H1 (cell line): ENCODE measurements around the gene OR5K2. TPM values are rescaled to one million over a fixed set of nuclear protein-coding genes. Genes with fewer than 3 reads are reported as not detected.

Experiments used
- CEBPB ChIP-seq: IDR thresholded peaks from 2 replicates; pipeline ENCODE4 v1.6.1; 2012; ENCODE audit warnings: low read depth, low read length
- TAF7 ChIP-seq: optimal IDR thresholded peaks from 2 replicates; pipeline ENCODE3; 2011; ENCODE audit warnings: low read depth, mild to moderate bottlenecking, inconsistent platforms, low read length, moderate library complexity, borderline replicate concordance
- TBP ChIP-seq: IDR thresholded peaks from 2 replicates; pipeline ENCODE4 v1.6.1; 2011; ENCODE audit warnings: low read depth, low read length, improper control_type of control experiment
- polyA plus RNA-seq, 7 experiments: library from polyadenylated mRNA; depleted of rRNA in 3 of 7; stranded (reverse) in 5 of 7; unstranded in 2 of 7; fragments of >200 nt in 5 of 7; fragments of 200-250 nt in 2 of 7; gene quantifications; 1 replicate in 5 of 7; 2 replicates in 1 of 7; 4 replicates in 1 of 7; pipeline versions ENCODE4 v1.2.1 to v1.2.3, GENCODE V29; 2011 to 2013; ENCODE audit warnings: missing spikeins in 2 of 7, mixed read lengths in 2 of 7
- total RNA-seq: library from RNA; stranded (reverse); fragmentation: NEBNext Ultra II Directional; extraction: Animal tissue kit (Norgen Biotek cat#: 25700); gene quantifications from 2 replicates; pipeline ENCODE4 v1.2.1, GENCODE V29; 2021
- TF ChIP-seq, protein P1 (sequence below): fragments of 300-600 bp; sonication (generic); IDR thresholded peaks from 2 replicates; pipeline ENCODE4 v1.7.1; 2012; ENCODE audit warnings: low read length, moderate library complexity, mild to moderate bottlenecking, inconsistent platforms; ENCODE audit not compliant: insufficient replicate concordance
- TF ChIP-seq, protein P2 (sequence below): IDR thresholded peaks from 2 replicates; pipeline ENCODE4 v1.6.1; 2011; ENCODE audit warnings: low read length, improper control_type of control experiment
- TF ChIP-seq, protein P3 (sequence below): IDR thresholded peaks from 2 replicates; pipeline ENCODE4 v1.6.1; 2012; ENCODE audit warnings: low read length, inconsistent platforms

The OR5K2 gene
- total and polyA plus RNA-seq, 2 of the 8 experiments (the other 6 are each of a cell fraction or from before 2014, with no cell fraction given): not detected

DNA sequence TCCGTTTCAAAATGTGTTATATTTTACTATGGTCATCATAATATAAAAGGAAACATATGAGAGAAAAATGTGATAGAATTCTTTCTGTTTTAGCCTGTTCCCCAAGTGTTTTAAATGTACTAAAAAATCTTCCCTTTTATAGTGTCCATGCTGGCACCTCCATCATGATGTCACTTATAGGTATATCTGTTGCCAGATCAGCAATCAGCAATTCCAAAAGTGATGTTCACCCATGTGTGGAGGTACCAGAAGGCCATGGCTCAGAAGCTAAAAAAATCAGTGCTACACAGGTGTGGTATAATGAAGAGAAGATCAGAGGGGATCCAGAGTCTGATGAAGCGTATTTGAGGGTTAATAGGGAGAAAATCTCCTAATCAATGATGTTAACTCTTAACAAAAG is 33.2 kb downstream of the OR5K2 start (continued):
- TF ChIP-seq, protein P1, sequence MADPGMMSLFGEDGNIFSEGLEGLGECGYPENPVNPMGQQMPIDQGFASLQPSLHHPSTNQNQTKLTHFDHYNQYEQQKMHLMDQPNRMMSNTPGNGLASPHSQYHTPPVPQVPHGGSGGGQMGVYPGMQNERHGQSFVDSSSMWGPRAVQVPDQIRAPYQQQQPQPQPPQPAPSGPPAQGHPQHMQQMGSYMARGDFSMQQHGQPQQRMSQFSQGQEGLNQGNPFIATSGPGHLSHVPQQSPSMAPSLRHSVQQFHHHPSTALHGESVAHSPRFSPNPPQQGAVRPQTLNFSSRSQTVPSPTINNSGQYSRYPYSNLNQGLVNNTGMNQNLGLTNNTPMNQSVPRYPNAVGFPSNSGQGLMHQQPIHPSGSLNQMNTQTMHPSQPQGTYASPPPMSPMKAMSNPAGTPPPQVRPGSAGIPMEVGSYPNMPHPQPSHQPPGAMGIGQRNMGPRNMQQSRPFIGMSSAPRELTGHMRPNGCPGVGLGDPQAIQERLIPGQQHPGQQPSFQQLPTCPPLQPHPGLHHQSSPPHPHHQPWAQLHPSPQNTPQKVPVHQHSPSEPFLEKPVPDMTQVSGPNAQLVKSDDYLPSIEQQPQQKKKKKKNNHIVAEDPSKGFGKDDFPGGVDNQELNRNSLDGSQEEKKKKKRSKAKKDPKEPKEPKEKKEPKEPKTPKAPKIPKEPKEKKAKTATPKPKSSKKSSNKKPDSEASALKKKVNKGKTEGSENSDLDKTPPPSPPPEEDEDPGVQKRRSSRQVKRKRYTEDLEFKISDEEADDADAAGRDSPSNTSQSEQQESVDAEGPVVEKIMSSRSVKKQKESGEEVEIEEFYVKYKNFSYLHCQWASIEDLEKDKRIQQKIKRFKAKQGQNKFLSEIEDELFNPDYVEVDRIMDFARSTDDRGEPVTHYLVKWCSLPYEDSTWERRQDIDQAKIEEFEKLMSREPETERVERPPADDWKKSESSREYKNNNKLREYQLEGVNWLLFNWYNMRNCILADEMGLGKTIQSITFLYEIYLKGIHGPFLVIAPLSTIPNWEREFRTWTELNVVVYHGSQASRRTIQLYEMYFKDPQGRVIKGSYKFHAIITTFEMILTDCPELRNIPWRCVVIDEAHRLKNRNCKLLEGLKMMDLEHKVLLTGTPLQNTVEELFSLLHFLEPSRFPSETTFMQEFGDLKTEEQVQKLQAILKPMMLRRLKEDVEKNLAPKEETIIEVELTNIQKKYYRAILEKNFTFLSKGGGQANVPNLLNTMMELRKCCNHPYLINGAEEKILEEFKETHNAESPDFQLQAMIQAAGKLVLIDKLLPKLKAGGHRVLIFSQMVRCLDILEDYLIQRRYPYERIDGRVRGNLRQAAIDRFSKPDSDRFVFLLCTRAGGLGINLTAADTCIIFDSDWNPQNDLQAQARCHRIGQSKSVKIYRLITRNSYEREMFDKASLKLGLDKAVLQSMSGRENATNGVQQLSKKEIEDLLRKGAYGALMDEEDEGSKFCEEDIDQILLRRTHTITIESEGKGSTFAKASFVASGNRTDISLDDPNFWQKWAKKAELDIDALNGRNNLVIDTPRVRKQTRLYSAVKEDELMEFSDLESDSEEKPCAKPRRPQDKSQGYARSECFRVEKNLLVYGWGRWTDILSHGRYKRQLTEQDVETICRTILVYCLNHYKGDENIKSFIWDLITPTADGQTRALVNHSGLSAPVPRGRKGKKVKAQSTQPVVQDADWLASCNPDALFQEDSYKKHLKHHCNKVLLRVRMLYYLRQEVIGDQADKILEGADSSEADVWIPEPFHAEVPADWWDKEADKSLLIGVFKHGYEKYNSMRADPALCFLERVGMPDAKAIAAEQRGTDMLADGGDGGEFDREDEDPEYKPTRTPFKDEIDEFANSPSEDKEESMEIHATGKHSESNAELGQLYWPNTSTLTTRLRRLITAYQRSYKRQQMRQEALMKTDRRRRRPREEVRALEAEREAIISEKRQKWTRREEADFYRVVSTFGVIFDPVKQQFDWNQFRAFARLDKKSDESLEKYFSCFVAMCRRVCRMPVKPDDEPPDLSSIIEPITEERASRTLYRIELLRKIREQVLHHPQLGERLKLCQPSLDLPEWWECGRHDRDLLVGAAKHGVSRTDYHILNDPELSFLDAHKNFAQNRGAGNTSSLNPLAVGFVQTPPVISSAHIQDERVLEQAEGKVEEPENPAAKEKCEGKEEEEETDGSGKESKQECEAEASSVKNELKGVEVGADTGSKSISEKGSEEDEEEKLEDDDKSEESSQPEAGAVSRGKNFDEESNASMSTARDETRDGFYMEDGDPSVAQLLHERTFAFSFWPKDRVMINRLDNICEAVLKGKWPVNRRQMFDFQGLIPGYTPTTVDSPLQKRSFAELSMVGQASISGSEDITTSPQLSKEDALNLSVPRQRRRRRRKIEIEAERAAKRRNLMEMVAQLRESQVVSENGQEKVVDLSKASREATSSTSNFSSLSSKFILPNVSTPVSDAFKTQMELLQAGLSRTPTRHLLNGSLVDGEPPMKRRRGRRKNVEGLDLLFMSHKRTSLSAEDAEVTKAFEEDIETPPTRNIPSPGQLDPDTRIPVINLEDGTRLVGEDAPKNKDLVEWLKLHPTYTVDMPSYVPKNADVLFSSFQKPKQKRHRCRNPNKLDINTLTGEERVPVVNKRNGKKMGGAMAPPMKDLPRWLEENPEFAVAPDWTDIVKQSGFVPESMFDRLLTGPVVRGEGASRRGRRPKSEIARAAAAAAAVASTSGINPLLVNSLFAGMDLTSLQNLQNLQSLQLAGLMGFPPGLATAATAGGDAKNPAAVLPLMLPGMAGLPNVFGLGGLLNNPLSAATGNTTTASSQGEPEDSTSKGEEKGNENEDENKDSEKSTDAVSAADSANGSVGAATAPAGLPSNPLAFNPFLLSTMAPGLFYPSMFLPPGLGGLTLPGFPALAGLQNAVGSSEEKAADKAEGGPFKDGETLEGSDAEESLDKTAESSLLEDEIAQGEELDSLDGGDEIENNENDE: no peak
- TF ChIP-seq TBP: no peak
- TF ChIP-seq, protein P2, sequence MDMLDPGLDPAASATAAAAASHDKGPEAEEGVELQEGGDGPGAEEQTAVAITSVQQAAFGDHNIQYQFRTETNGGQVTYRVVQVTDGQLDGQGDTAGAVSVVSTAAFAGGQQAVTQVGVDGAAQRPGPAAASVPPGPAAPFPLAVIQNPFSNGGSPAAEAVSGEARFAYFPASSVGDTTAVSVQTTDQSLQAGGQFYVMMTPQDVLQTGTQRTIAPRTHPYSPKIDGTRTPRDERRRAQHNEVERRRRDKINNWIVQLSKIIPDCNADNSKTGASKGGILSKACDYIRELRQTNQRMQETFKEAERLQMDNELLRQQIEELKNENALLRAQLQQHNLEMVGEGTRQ: no peak
- no peak for TF ChIP-seq CEBPB
- no peak for TF ChIP-seq TAF7
- TF ChIP-seq, protein P3, sequence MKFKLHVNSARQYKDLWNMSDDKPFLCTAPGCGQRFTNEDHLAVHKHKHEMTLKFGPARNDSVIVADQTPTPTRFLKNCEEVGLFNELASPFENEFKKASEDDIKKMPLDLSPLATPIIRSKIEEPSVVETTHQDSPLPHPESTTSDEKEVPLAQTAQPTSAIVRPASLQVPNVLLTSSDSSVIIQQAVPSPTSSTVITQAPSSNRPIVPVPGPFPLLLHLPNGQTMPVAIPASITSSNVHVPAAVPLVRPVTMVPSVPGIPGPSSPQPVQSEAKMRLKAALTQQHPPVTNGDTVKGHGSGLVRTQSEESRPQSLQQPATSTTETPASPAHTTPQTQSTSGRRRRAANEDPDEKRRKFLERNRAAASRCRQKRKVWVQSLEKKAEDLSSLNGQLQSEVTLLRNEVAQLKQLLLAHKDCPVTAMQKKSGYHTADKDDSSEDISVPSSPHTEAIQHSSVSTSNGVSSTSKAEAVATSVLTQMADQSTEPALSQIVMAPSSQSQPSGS: no peak
